ENCODE data around the gene SLC8A1.

Gene SLC8A1

GRCh38 chr2:40113997-40114396 lies 337.9 kb downstream of the SLC8A1 start:
- no peaks in the 10 kb centered on the region for H3K27me3 ChIP-seq (ENCODE audit: control insufficient read depth in 1 of 2, insufficient read depth in 2 of 2, low read length in 2 of 2)
- H3K36me3 ChIP-seq (ENCODE audit: insufficient read depth, low read length) = no peaks in the 10 kb centered on the region
- no peak overlapping the region for H3K9ac ChIP-seq (ENCODE audit: low read length)
- no peak overlapping the region for H3K27ac ChIP-seq (ENCODE audit: low read depth, low read length)
- no peaks in the 10 kb centered on the region for H3K4me1 ChIP-seq (ENCODE audit: insufficient read depth, low read length)
- no peak overlapping the region for H3K4me3 ChIP-seq (ENCODE audit: low read depth in 1 of 2, low read length in 2 of 2)
- no peaks in the 10 kb centered on the region for H3K9me3 ChIP-seq (ENCODE audit: low read length)

- Histone ChIP-seq H3K4me3 (ENCODE audit: low read depth in 1 of 2, low read length in 2 of 2) (no peak overlapping the region), H3K4me1 (ENCODE audit: insufficient read depth, low read length) (no peaks in the 10 kb centered on the region), H3K36me3 (ENCODE audit: insufficient read depth, low read length) (no peaks in the 10 kb centered on the region), H3K27me3 (ENCODE audit: control insufficient read depth in 1 of 2, insufficient read depth in 2 of 2, low read length in 2 of 2) (no peaks in the 10 kb centered on the region), H3K27ac (ENCODE audit: low read depth, low read length) (no peak overlapping the region), H3K9ac (ENCODE audit: low read length) (no peak overlapping the region), H3K9me3 (ENCODE audit: low read length) (no peaks in the 10 kb centered on the region)
Measured at GRCh38 chr2:40113272-40113968, 338.5 kb downstream of the SLC8A1 start.

- no peak overlapping the region for H3K4me3 ChIP-seq (ENCODE audit: low read depth in 1 of 2, low read length in 2 of 2)
- H3K36me3 ChIP-seq (ENCODE audit: insufficient read depth, low read length) = no peaks in the 10 kb centered on the region
- H3K9me3 ChIP-seq (ENCODE audit: low read length) = no peaks in the 10 kb centered on the region
- H3K27ac ChIP-seq (ENCODE audit: low read depth, low read length) = no peak overlapping the region
- no peaks in the 10 kb centered on the region for H3K27me3 ChIP-seq (ENCODE audit: control insufficient read depth in 1 of 2, insufficient read depth in 2 of 2, low read length in 2 of 2)
- H3K4me1 ChIP-seq (ENCODE audit: insufficient read depth, low read length) = no peaks in the 10 kb centered on the region
- no peak overlapping the region for H3K9ac ChIP-seq (ENCODE audit: low read length)
Measured at GRCh38 chr2:40109381-40109780, 342.5 kb downstream of the SLC8A1 start.

- no peaks in the 10 kb centered on the region for H3K36me3 ChIP-seq (ENCODE audit: insufficient read depth, low read length)
- no peaks in the 10 kb centered on the region for H3K9me3 ChIP-seq (ENCODE audit: low read length)
- H3K27me3 ChIP-seq (ENCODE audit: control insufficient read depth in 1 of 2, insufficient read depth in 2 of 2, low read length in 2 of 2) = no peaks in the 10 kb centered on the region
- H3K4me3 ChIP-seq (ENCODE audit: low read depth in 1 of 2, low read length in 2 of 2) = no peak overlapping the region
- no peak overlapping the region for H3K9ac ChIP-seq (ENCODE audit: low read length)
- peaks cover 4% of the 10 kb centered on the region for H3K4me1 ChIP-seq (ENCODE audit: insufficient read depth, low read length)
- no peak overlapping the region for H3K27ac ChIP-seq (ENCODE audit: low read depth, low read length)
Measured at GRCh38 chr2:40108851-40109250, 343.0 kb downstream of the SLC8A1 start.

GRCh38 chr2:40106061-40106460 lies 345.8 kb downstream of the SLC8A1 start:
- H3K27ac ChIP-seq (ENCODE audit: low read depth, low read length) = no peak overlapping the region
- no peak overlapping the region for H3K9ac ChIP-seq (ENCODE audit: low read length)
- H3K36me3 ChIP-seq (ENCODE audit: insufficient read depth, low read length) = no peaks in the 10 kb centered on the region
- H3K4me1 ChIP-seq (ENCODE audit: insufficient read depth, low read length) = peaks cover 17% of the 10 kb centered on the region
- no peaks in the 10 kb centered on the region for H3K27me3 ChIP-seq (ENCODE audit: control insufficient read depth in 1 of 2, insufficient read depth in 2 of 2, low read length in 2 of 2)
- H3K9me3 ChIP-seq (ENCODE audit: low read length) = no peaks in the 10 kb centered on the region
- no peak overlapping the region for H3K4me3 ChIP-seq (ENCODE audit: low read depth in 1 of 2, low read length in 2 of 2)

GRCh38 chr2:40105593-40105992 lies 346.3 kb downstream of the SLC8A1 start:
- no peak overlapping the region for H3K27ac ChIP-seq (ENCODE audit: low read depth, low read length)
- peaks cover 17% of the 10 kb centered on the region for H3K4me1 ChIP-seq (ENCODE audit: insufficient read depth, low read length)
- H3K9ac ChIP-seq (ENCODE audit: low read length) = no peak overlapping the region
- no peaks in the 10 kb centered on the region for H3K36me3 ChIP-seq (ENCODE audit: insufficient read depth, low read length)
- no peaks in the 10 kb centered on the region for H3K27me3 ChIP-seq (ENCODE audit: control insufficient read depth in 1 of 2, insufficient read depth in 2 of 2, low read length in 2 of 2)
- H3K9me3 ChIP-seq (ENCODE audit: low read length) = no peaks in the 10 kb centered on the region
- H3K4me3 ChIP-seq (ENCODE audit: low read depth in 1 of 2, low read length in 2 of 2) = no peak overlapping the region

GRCh38 chr2:40103590-40103989 lies 348.3 kb downstream of the SLC8A1 start:
- Histone ChIP-seq H3K27ac (ENCODE audit: low read depth, low read length) (no peak overlapping the region), H3K9me3 (ENCODE audit: low read length) (no peaks in the 10 kb centered on the region), H3K4me3 (ENCODE audit: low read depth in 1 of 2, low read length in 2 of 2) (peak overlapping the region in 1 of 2 donors; percentile 0), H3K9ac (ENCODE audit: low read length) (no peak overlapping the region), H3K36me3 (ENCODE audit: insufficient read depth, low read length) (no peaks in the 10 kb centered on the region), H3K27me3 (ENCODE audit: control insufficient read depth in 1 of 2, insufficient read depth in 2 of 2, low read length in 2 of 2) (no peaks in the 10 kb centered on the region), H3K4me1 (ENCODE audit: insufficient read depth, low read length) (peaks cover 17% of the 10 kb centered on the region)

GRCh38 chr2:40103163-40103562 lies 348.7 kb downstream of the SLC8A1 start:
- no peak overlapping the region for H3K27ac ChIP-seq (ENCODE audit: low read depth, low read length)
- H3K36me3 ChIP-seq (ENCODE audit: insufficient read depth, low read length) = no peaks in the 10 kb centered on the region
- H3K4me3 ChIP-seq (ENCODE audit: low read depth in 1 of 2, low read length in 2 of 2) = peak overlapping the region in 1 of 2 donors; percentile 0
- no peaks in the 10 kb centered on the region for H3K9me3 ChIP-seq (ENCODE audit: low read length)
- H3K27me3 ChIP-seq (ENCODE audit: control insufficient read depth in 1 of 2, insufficient read depth in 2 of 2, low read length in 2 of 2) = no peaks in the 10 kb centered on the region
- H3K4me1 ChIP-seq (ENCODE audit: insufficient read depth, low read length) = peaks cover 17% of the 10 kb centered on the region
- H3K9ac ChIP-seq (ENCODE audit: low read length) = no peak overlapping the region

GRCh38 chr2:40102447-40102846 lies 349.4 kb downstream of the SLC8A1 start:
- H3K27ac ChIP-seq (ENCODE audit: low read depth, low read length) = no peak overlapping the region
- H3K36me3 ChIP-seq (ENCODE audit: insufficient read depth, low read length) = no peaks in the 10 kb centered on the region
- no peaks in the 10 kb centered on the region for H3K27me3 ChIP-seq (ENCODE audit: control insufficient read depth in 1 of 2, insufficient read depth in 2 of 2, low read length in 2 of 2)
- no peak overlapping the region for H3K4me3 ChIP-seq (ENCODE audit: low read depth in 1 of 2, low read length in 2 of 2)
- H3K9ac ChIP-seq (ENCODE audit: low read length) = no peak overlapping the region
- no peaks in the 10 kb centered on the region for H3K9me3 ChIP-seq (ENCODE audit: low read length)
- H3K4me1 ChIP-seq (ENCODE audit: insufficient read depth, low read length) = peaks cover 17% of the 10 kb centered on the region

GRCh38 chr2:40101131-40101575 lies 350.7 kb downstream of the SLC8A1 start:
- no peak overlapping the region for H3K4me3 ChIP-seq (ENCODE audit: low read depth in 1 of 2, low read length in 2 of 2)
- no peak overlapping the region for H3K9ac ChIP-seq (ENCODE audit: low read length)
- no peak overlapping the region for H3K27ac ChIP-seq (ENCODE audit: low read depth, low read length)
- H3K4me1 ChIP-seq (ENCODE audit: insufficient read depth, low read length) = peaks cover 17% of the 10 kb centered on the region
- H3K36me3 ChIP-seq (ENCODE audit: insufficient read depth, low read length) = no peaks in the 10 kb centered on the region
- H3K9me3 ChIP-seq (ENCODE audit: low read length) = no peaks in the 10 kb centered on the region
- H3K27me3 ChIP-seq (ENCODE audit: control insufficient read depth in 1 of 2, insufficient read depth in 2 of 2, low read length in 2 of 2) = no peaks in the 10 kb centered on the region

GRCh38 chr2:40100676-40101075 lies 351.2 kb downstream of the SLC8A1 start:
- no peaks in the 10 kb centered on the region for H3K36me3 ChIP-seq (ENCODE audit: insufficient read depth, low read length)
- no peak overlapping the region for H3K27ac ChIP-seq (ENCODE audit: low read depth, low read length)
- H3K9me3 ChIP-seq (ENCODE audit: low read length) = no peaks in the 10 kb centered on the region
- H3K27me3 ChIP-seq (ENCODE audit: control insufficient read depth in 1 of 2, insufficient read depth in 2 of 2, low read length in 2 of 2) = no peaks in the 10 kb centered on the region
- no peak overlapping the region for H3K9ac ChIP-seq (ENCODE audit: low read length)
- no peak overlapping the region for H3K4me3 ChIP-seq (ENCODE audit: low read depth in 1 of 2, low read length in 2 of 2)
- peaks cover 17% of the 10 kb centered on the region for H3K4me1 ChIP-seq (ENCODE audit: insufficient read depth, low read length)

- H3K4me3 ChIP-seq (ENCODE audit: low read depth in 1 of 2, low read length in 2 of 2) = no peak overlapping the region
- H3K27ac ChIP-seq (ENCODE audit: low read depth, low read length) = no peak overlapping the region
- H3K4me1 ChIP-seq (ENCODE audit: insufficient read depth, low read length) = peaks cover 28% of the 10 kb centered on the region
- H3K36me3 ChIP-seq (ENCODE audit: insufficient read depth, low read length) = no peaks in the 10 kb centered on the region
- no peaks in the 10 kb centered on the region for H3K27me3 ChIP-seq (ENCODE audit: control insufficient read depth in 1 of 2, insufficient read depth in 2 of 2, low read length in 2 of 2)
- no peak overlapping the region for H3K9ac ChIP-seq (ENCODE audit: low read length)
- no peaks in the 10 kb centered on the region for H3K9me3 ChIP-seq (ENCODE audit: low read length)
Measured at GRCh38 chr2:40098786-40099470, 353.0 kb downstream of the SLC8A1 start.

Measured in muscle layer of colon (tissue), 2 donors.